Chondrocyte (in vitro differentiated cells): ENCODE results near the gene FOXP1. TPM values are rescaled to one million over a fixed set of nuclear protein-coding genes. Genes with fewer than 3 reads are reported as not detected.
A peak's percentile ranks its signal among the peaks of the same experiment; 100 is the strongest.
"Not testable (repeated sequence)": the region's sequence is repeated elsewhere in the genome, so short reads cannot be mapped to it uniquely, and the experiment has no call there.

Source experiments
- DNase-seq: peaks from one replicate; pipeline ENCODE4 v3.0.0; 2021; ENCODE audit warnings: mixed read lengths, low spot score
- H3K27ac Mint-ChIP-seq: one replicate; pipeline ENCODE4 v1.8.0; 2021; ENCODE audit warnings: mild to moderate bottlenecking, moderate library complexity, mixed read lengths; ENCODE audit not compliant: unreplicated experiment
- H3K27me3 Mint-ChIP-seq: 2 replicates; pipeline ENCODE4 v1.8.0; 2021; ENCODE audit warnings: low read depth, mixed read lengths
- H3K36me3 Mint-ChIP-seq: 2 replicates; pipeline ENCODE4 v1.8.0; 2021; ENCODE audit warnings: low read depth, mixed read lengths
- H3K4me1 Mint-ChIP-seq: 2 replicates; pipeline ENCODE4 v1.8.0; 2021; ENCODE audit warnings: low read depth, mild to moderate bottlenecking, mixed read lengths
- H3K4me3 Mint-ChIP-seq: one replicate; pipeline ENCODE4 v1.8.0; 2021; ENCODE audit warnings: mild to moderate bottlenecking, moderate library complexity, mixed read lengths; ENCODE audit not compliant: unreplicated experiment
- H3K9me3 Mint-ChIP-seq: 2 replicates; pipeline ENCODE4 v1.8.0; 2021; ENCODE audit warnings: low read depth, mixed read lengths
- CTCF ChIP-seq: fragments of 200-600 bp; sonication (generic); IDR thresholded peaks from 2 replicates; pipeline ENCODE4 v1.5.0; 2021; ENCODE audit warnings: antibody characterized with exemption, mild to moderate bottlenecking, moderate library complexity
- total RNA-seq: library from RNA; stranded (reverse); gene quantifications from 3 replicates; pipeline ENCODE4 v1.2.1, GENCODE V29; 2021

Gene FOXP1
- total RNA-seq, 1 donor from 2014 or later = 206 TPM

DNA sequence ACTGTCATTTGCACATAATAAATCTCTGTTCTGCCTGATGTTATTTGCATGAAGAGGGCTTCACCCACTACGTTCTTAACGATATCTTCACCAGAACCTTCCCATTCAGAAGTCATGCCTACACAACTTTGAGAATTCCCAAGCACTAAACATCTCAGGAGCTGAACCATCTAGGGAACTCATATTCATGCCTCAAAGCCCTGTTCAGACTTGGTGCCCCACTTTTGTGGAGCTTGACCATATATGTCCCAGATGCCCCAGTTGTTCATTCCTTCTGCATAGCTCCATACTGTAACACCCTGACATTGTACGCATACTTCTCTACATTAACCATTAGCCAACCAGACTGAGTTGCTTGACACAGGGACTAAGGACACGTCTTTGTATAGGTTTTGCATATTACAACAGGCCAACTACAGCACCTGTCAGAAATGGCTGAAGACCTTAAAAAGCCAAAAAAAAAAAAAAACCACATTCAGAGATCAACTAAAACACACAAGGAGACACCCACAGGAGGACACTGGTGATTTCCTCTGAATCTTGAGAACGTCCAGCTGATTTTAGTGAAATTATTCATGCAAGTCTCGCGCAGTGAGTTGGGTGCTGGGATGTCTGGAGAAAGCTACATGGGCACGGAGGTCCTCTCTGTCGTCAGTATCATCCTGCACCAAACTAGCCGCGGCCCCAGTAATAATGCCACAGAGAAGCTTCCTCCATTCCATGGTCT lies 141.4 kb downstream of the FOXP1 start:
- Mint-ChIP-seq H3K27ac (peak overlapping the region; percentile 88), H3K27me3 (no peaks in the 10 kb centered on the region), H3K36me3 (peaks cover 4% of the 10 kb centered on the region), H3K4me1 (peaks cover 89% of the 10 kb centered on the region), H3K4me3 (no peak overlapping the region), H3K9me3 (no peaks in the 10 kb centered on the region)
- DNase-seq = no peak
- no peak for TF ChIP-seq CTCF

DNA sequence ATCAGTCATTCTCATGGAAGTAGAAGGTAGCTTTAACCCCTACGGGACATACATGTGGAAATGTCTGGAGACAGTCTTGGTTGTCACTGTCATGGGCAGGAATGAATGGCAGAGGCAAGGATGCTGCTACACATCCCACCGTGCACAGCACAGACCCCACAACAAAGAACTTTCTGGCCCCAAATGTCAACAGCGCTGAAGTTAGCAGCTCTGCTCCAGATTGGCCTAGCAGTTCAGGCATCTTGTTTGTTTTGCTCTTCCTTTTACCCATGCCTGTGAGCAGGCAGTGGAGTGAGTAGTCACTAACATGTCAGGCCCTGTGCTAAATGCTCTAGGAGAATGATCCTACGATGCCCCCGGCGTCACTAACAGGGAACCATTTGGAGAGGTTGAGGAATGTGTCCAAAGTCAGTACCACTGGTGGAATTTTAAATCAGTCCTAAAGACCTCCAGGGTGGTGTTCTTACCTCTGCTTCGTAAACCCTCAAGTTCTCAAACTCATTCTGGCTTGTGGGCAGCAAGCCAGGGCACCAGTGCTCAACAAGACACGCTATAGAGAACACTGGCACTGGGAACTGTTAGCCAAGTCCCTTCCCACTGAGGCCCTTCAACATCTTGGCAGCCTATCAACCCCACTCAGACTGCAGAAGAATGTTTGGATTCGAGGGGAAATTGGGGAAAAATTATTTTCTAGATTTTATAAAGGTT lies 142.2 kb downstream of the FOXP1 start:
- TF ChIP-seq CTCF = no peak
- H3K4me1 Mint-ChIP-seq = peaks cover 89% of the 10 kb centered on the region
- peaks cover 4% of the 10 kb centered on the region for H3K36me3 Mint-ChIP-seq
- no peak overlapping the region for H3K4me3 Mint-ChIP-seq
- DNase-seq = no peak
- no peaks in the 10 kb centered on the region for H3K9me3 Mint-ChIP-seq
- H3K27me3 Mint-ChIP-seq = no peaks in the 10 kb centered on the region
- H3K27ac Mint-ChIP-seq = peak overlapping the region; percentile 88

- Mint-ChIP-seq H3K36me3 (peaks cover 4% of the 10 kb centered on the region), H3K9me3 (peaks cover 4% of the 10 kb centered on the region), H3K27ac (peak overlapping the region; percentile 63), H3K27me3 (no peaks in the 10 kb centered on the region), H3K4me3 (no peak overlapping the region), H3K4me1 (peaks cover 80% of the 10 kb centered on the region)
- no peak for DNase-seq
- no peak for TF ChIP-seq CTCF
Observed at GRCh38 chr3:71438904-71439303, 144.6 kb downstream of the FOXP1 start.

DNA sequence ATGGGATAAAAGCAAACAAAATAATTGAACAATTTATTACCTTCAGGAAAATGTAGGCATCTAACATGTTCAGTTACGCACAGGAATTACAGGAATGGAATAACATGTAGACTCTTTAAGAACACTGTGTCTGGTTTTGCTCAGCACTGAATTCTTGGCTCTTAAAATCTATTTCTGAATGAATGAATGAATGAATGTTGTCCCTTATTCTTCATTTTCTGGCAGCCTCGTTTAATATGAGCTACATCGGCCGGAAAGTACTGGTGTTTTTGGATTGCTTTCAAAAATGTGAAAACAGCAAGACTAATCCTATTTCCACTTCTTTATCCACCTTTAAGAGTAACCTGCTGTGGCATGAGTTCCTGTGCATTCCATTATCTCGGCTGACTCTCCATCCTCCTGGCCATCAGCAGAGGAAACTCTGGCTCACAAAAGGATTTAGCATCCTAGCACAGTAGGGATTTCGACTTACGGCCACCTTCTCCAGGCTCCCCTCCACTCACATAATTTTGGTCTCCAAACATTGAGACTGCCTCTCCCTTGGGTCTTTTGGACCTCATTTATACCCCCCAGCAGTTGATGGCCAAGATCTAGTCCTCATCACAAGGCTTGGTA lies 145.3 kb downstream of the FOXP1 start:
- Mint-ChIP-seq H3K4me3 (no peak overlapping the region), H3K4me1 (peaks cover 81% of the 10 kb centered on the region), H3K36me3 (peaks cover 3% of the 10 kb centered on the region), H3K27ac (peak overlapping the region; percentile 80), H3K27me3 (no peaks in the 10 kb centered on the region), H3K9me3 (peaks cover 4% of the 10 kb centered on the region)
- DNase-seq = no peak
- no peak for TF ChIP-seq CTCF

DNA sequence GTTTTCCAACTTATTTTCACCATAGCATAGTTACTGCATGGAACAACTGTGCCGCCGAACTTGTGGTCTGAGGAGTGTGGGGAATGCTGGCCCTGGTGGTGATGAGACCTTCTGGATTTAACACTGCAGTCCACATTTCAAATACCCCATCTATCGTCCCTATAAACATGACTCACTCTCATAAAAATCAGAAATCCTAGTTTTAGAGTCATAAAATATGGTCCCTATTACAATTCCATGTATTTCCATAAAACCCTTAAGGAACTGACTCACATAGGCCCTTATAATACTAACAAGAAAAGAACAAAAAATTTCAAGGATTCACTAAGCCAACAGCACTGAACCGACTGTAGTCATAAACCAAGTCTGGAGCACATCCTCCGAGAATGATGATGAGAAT lies 147.2 kb downstream of the FOXP1 start:
- H3K27ac Mint-ChIP-seq = peak overlapping the region; percentile 84
- no peak for DNase-seq

GRCh38 chr3:71435836-71436235 lies 147.7 kb downstream of the FOXP1 start:
- H3K4me1 Mint-ChIP-seq = peaks cover 85% of the 10 kb centered on the region
- peak overlapping the region; percentile 84 for H3K27ac Mint-ChIP-seq
- not testable (repeated sequence) for H3K27me3 Mint-ChIP-seq, H3K36me3 Mint-ChIP-seq, DNase-seq, H3K9me3 Mint-ChIP-seq, H3K4me3 Mint-ChIP-seq

More for the DNA sequence above, 147.2 kb downstream of the FOXP1 start:
- Mint-ChIP-seq H3K36me3 (peaks cover 3% of the 10 kb centered on the region), H3K9me3 (peaks cover 4% of the 10 kb centered on the region), H3K4me1 (peaks cover 85% of the 10 kb centered on the region), H3K27me3 (no peaks in the 10 kb centered on the region), H3K4me3 (no peak overlapping the region)
- no peak for TF ChIP-seq CTCF
